Measurements from ENCODE around the gene DAPP1. TPM values are rescaled to one million over a fixed set of nuclear protein-coding genes. Genes with fewer than 3 reads are reported as not detected.

The DAPP1 gene
- total RNA-seq, 1 donor from 2014 or later = not detected

DNA sequence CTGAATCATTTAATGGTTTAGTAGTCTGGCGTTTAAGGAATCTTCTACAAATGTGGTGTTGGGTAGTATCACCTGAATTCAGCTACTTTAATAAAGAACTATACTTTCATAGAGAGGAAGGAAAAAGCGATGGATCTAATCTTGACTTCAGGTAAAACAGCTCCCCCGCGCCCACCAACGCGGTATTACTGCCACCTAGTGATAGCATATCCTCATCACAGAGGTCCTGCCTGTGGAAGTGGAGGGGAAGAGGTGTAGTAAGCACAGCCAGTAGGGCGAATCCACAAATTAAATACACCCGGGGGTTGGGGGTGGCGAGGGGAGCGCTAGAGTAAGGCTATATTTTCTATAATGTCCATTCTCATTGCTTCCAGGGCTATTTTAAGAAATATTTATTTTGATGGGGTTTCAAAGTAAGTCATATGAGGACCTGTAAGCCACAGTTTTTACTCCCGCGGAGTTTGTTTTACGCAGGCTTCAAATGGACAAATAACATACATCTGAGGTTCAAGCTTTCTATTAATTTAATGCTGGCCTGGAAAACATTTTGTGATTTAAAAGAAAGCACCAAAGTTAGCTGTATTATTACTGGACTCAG is 8.3 kb upstream of the DAPP1 start:
- Mint-ChIP-seq H3K27ac (ENCODE audit: unreplicated experiment) (no peak overlapping the region), H3K4me3 (no peak overlapping the region), H3K9me3 (no peaks in the 10 kb centered on the region), H3K36me3 (ENCODE audit: low read depth) (no peaks in the 10 kb centered on the region), H3K4me1 (peaks cover 10% of the 10 kb centered on the region), H3K27me3 (ENCODE audit: low read depth) (no peaks in the 10 kb centered on the region)
- TF ChIP-seq, protein P1, sequence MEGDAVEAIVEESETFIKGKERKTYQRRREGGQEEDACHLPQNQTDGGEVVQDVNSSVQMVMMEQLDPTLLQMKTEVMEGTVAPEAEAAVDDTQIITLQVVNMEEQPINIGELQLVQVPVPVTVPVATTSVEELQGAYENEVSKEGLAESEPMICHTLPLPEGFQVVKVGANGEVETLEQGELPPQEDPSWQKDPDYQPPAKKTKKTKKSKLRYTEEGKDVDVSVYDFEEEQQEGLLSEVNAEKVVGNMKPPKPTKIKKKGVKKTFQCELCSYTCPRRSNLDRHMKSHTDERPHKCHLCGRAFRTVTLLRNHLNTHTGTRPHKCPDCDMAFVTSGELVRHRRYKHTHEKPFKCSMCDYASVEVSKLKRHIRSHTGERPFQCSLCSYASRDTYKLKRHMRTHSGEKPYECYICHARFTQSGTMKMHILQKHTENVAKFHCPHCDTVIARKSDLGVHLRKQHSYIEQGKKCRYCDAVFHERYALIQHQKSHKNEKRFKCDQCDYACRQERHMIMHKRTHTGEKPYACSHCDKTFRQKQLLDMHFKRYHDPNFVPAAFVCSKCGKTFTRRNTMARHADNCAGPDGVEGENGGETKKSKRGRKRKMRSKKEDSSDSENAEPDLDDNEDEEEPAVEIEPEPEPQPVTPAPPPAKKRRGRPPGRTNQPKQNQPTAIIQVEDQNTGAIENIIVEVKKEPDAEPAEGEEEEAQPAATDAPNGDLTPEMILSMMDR (conservative IDR thresholded peaks at IDR 0.05) = peak; percentile 86
- peak; percentile 63 for DNase-seq (ENCODE audit: low read depth, low spot score)

DNA sequence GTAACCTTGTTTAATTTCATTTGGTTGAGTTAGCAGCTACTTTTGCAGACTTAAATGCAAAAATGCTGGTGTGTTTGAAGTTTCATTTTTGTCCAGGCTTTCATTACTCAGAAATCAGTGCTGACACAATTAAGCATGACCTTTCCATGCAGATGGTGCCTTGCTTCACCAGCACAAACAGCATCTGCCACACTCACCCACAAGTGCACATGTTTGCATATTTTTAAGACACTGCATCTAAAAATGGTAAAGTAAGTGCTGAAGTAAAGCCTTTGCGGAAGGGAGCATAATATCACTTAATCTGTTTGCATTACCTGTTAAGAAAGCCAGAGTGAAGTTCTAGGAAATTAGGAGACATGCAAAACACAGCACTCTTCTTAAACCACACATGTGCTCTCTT is 7.3 kb upstream of the DAPP1 start:
- Mint-ChIP-seq H3K4me3 (no peak overlapping the region), H3K4me1 (peaks cover 3% of the 10 kb centered on the region), H3K27me3 (ENCODE audit: low read depth) (no peaks in the 10 kb centered on the region), H3K9me3 (no peaks in the 10 kb centered on the region), H3K36me3 (ENCODE audit: low read depth) (no peaks in the 10 kb centered on the region), H3K27ac (ENCODE audit: unreplicated experiment) (no peak overlapping the region)
- DNase-seq (ENCODE audit: low read depth, low spot score) = no peak
- TF ChIP-seq, protein P1 (conservative IDR thresholded peaks at IDR 0.05) = no peak

DNA sequence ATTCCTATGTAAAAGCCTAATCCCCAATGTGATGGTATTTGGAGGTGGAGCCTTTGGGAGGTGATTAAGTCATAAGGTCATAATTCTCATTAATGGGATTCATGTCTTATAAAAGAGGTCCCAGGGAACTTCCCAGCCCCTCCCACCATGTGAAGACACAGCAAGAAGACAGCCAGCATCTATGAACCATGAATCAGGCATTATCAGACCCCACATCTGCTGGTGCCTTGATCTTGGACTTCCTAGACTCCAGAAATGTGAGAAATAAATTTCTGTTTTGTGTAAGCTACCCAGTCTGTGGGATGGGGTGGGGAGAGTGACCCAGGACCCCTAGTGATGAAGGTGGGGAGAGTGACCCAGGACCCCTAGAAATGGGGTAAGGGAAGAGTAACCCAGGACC is 6.1 kb upstream of the DAPP1 start:
- TF ChIP-seq, protein P1 (conservative IDR thresholded peaks at IDR 0.05) = no peak
- H3K36me3 Mint-ChIP-seq (ENCODE audit: low read depth) = no peaks in the 10 kb centered on the region
- no peak overlapping the region for H3K4me3 Mint-ChIP-seq
- H3K9me3 Mint-ChIP-seq = no peaks in the 10 kb centered on the region
- H3K27me3 Mint-ChIP-seq (ENCODE audit: low read depth) = no peaks in the 10 kb centered on the region
- no peak for DNase-seq (ENCODE audit: low read depth, low spot score)
- peaks cover 3% of the 10 kb centered on the region for H3K4me1 Mint-ChIP-seq
- no peak overlapping the region for H3K27ac Mint-ChIP-seq (ENCODE audit: unreplicated experiment)

GRCh38 chr4:99811117-99811516 is 5.5 kb upstream of the DAPP1 start:
- Mint-ChIP-seq H3K4me1 (peaks cover 3% of the 10 kb centered on the region), H3K27me3 (ENCODE audit: low read depth) (no peaks in the 10 kb centered on the region), H3K27ac (ENCODE audit: unreplicated experiment) (no peak overlapping the region), H3K9me3 (no peaks in the 10 kb centered on the region), H3K4me3 (no peak overlapping the region), H3K36me3 (ENCODE audit: low read depth) (no peaks in the 10 kb centered on the region)
- no peak for DNase-seq (ENCODE audit: low read depth, low spot score)
- TF ChIP-seq, protein P1 (conservative IDR thresholded peaks at IDR 0.05) = no peak

DNA sequence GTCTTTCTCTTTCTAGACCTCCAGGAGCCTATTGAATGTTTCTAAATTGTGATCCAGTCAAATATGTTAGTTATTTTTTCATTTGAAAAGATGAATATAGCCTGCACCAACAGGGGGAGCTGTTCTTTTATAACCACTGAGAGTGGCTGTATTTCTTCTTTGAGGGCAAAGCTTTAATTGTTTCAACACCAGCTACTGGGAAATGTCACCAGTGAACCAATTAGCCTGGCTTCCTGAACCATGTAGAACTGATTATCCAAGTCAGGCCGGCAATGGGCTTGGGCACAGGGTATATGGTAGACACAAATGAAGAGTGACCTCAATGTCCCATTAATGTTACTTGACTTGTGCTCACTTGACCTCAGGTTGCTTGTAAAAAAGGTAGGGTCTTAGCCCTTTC is 4.8 kb upstream of the DAPP1 start:
- no peaks in the 10 kb centered on the region for H3K36me3 Mint-ChIP-seq (ENCODE audit: low read depth)
- DNase-seq (ENCODE audit: low read depth, low spot score) = no peak
- no peaks in the 10 kb centered on the region for H3K9me3 Mint-ChIP-seq
- no peaks in the 10 kb centered on the region for H3K27me3 Mint-ChIP-seq (ENCODE audit: low read depth)
- H3K4me3 Mint-ChIP-seq = no peak overlapping the region
- peaks cover 3% of the 10 kb centered on the region for H3K4me1 Mint-ChIP-seq
- H3K27ac Mint-ChIP-seq (ENCODE audit: unreplicated experiment) = no peak overlapping the region
- TF ChIP-seq, protein P1 (conservative IDR thresholded peaks at IDR 0.05) = peak; percentile 69

Data from neural crest cell (in vitro differentiated cells).